ENCODE measurements around the gene GPR150.

Gene GPR150

DNA sequence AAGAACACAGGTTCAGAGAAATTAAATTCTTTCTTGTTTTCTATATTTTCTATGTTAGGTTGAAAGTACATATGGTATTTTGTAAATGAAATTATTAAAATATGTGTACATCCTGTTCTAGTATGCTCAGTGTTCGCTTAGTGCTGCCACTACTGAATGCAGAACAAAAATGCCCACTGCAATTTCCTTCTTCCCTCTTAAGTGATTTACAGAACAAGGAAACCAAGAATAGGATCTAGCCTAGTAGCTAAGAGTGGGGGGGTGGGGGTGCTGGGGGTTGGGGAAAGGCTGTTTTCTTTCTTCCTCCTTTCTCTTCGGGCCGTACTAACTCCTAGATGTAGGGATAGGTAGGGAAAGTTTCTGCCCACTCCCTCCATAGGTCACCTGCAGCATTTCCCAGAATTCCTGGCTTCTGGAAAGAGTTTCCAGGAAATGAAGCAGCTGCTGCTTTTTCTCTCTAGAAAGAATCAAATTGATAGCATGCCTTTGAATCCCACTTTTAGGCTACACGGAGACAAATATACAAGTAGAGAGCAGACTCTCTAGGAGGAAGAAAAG lies 47.3 kb downstream of the GPR150 start:
- DNase-seq (ENCODE audit: low read depth) = no peak
- TF ChIP-seq, protein P1, sequence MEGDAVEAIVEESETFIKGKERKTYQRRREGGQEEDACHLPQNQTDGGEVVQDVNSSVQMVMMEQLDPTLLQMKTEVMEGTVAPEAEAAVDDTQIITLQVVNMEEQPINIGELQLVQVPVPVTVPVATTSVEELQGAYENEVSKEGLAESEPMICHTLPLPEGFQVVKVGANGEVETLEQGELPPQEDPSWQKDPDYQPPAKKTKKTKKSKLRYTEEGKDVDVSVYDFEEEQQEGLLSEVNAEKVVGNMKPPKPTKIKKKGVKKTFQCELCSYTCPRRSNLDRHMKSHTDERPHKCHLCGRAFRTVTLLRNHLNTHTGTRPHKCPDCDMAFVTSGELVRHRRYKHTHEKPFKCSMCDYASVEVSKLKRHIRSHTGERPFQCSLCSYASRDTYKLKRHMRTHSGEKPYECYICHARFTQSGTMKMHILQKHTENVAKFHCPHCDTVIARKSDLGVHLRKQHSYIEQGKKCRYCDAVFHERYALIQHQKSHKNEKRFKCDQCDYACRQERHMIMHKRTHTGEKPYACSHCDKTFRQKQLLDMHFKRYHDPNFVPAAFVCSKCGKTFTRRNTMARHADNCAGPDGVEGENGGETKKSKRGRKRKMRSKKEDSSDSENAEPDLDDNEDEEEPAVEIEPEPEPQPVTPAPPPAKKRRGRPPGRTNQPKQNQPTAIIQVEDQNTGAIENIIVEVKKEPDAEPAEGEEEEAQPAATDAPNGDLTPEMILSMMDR (conservative IDR thresholded peaks at IDR 0.05; ENCODE audit: low read depth, low read length) = no peak
- H3K4me3 ChIP-seq (ENCODE audit: low read length) = no peak overlapping the region

DNA sequence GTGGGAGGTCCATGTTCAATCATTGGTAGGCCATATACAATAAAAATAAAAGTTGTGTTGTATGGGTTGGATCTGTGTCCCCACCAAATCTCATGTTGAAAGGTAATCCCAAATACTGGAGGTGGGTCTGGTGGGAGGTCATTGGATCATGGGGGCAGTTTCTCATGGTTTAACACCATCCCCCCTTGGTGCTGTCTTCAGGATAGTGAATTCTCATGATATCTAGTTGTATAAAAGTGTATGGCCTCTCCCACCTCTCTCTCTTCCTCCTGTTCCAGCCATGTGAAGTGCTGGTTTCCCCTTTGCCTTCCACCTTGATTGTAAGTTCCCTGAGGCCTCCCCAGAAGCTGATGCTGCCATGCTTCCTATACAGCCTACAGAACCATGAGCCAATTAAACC lies 47.8 kb downstream of the GPR150 start:
- H3K4me3 ChIP-seq (ENCODE audit: low read length) = no peak overlapping the region
- TF ChIP-seq, protein P1 (conservative IDR thresholded peaks at IDR 0.05; ENCODE audit: low read depth, low read length) = no peak
- no peak for DNase-seq (ENCODE audit: low read depth)

DNA sequence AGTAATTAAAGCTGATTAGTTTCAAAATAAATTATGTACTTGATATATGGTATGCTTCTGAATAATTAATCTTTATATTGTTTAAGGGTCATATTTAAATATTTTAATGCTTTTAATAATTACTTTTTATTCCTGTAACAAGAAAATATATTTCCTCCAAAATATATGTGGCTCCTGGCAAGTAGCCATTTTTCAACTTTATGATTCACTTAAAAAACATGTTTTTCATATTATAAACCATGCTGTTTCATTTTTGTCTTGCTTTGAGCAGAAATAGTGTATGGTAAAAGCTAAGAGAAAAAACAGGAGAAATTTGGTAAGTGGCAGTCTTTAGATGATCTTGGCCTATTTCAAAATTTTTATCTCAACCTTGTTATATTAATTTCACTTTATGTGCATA lies 48.3 kb downstream of the GPR150 start:
- no peak overlapping the region for H3K4me3 ChIP-seq (ENCODE audit: low read length)
- no peak for DNase-seq (ENCODE audit: low read depth)
- TF ChIP-seq, protein P1 (conservative IDR thresholded peaks at IDR 0.05; ENCODE audit: low read depth, low read length) = no peak

DNA sequence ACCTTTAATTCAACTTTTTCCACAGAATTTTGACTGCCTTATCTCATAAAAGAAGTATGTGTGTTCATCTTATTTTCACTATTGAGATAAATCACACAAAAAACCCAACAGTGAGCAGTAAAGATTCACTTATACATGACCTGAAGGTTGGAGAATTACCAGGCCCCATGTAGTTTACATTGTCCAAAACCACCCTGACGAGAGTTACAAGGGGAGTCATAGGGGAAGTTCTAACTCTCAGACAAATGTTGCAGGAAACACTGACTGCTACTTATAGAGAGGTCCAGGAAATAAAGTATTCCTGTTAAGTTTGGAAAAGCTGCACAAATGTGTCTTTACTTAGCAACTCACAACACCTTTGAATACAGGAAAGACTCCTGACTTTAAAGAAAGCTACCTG lies 48.8 kb downstream of the GPR150 start:
- DNase-seq (ENCODE audit: low read depth) = no peak
- TF ChIP-seq, protein P1 (conservative IDR thresholded peaks at IDR 0.05; ENCODE audit: low read depth, low read length) = no peak
- H3K4me3 ChIP-seq (ENCODE audit: low read length) = no peak overlapping the region

DNA sequence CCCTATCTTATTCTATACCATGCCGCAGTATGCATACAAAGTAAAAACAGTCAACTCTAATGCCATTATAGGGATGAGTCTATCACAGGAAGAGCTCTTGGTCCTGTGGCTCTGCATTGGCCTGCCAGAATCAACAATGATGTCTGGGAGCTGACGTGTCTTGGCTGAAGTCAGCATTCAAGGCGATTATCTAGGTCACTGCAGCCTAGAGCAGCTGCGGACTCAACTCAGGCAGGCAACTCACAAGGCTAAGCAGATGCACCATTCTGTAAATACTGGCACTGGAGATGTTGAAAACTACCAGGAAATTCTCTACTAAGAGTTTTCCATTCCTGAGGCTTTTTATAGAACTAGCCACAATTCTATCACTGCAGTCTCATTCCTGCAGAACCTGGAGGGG lies 49.7 kb downstream of the GPR150 start:
- no peak overlapping the region for H3K4me3 ChIP-seq (ENCODE audit: low read length)
- TF ChIP-seq, protein P1 (conservative IDR thresholded peaks at IDR 0.05; ENCODE audit: low read depth, low read length) = no peak
- peak; percentile 39 for DNase-seq (ENCODE audit: low read depth)

DNA sequence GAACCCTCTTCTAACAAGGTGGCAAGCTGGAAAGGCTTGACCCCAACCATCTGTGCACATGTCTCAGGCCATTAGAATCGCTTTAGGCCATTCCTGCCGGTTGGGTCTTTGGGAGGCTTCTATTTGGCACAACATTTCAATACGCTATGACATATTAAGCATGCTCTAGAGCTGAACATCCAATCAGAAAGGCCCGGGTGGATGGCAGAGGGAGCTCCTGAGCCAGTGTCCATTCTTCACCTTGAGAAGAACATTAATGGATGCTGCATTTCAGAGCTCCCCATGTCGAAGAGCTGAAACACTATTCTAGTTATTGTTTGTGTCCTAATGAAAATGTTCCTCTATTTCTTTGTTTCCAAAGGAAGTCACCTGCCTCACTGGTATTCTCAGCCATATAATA lies 50.1 kb downstream of the GPR150 start:
- no peak overlapping the region for H3K4me3 ChIP-seq (ENCODE audit: low read length)
- TF ChIP-seq, protein P1 (conservative IDR thresholded peaks at IDR 0.05; ENCODE audit: low read depth, low read length) = no peak
- no peak for DNase-seq (ENCODE audit: low read depth)

DNA sequence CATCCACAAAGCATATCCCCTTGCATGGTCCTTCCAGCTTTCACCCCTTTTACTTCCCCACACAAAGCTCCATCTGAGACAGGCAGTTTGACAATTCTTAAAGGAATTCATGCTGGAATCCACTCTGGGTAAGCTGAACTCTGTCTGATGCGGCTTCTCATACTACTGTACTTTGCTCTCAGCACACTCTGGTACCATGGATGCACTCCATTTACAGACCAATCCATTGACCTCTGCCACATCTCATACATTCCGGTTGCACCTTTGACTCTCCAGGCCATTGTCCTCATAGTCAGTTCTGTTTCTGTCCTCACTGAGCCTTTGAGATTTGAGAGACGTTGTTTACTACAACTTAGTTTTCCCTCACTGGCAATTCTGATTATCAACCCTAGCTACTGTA lies 50.7 kb downstream of the GPR150 start:
- DNase-seq (ENCODE audit: low read depth) = no peak
- TF ChIP-seq, protein P1 (conservative IDR thresholded peaks at IDR 0.05; ENCODE audit: low read depth, low read length) = no peak

More for the DNA sequence above, 50.7 kb downstream of the GPR150 start:
- no peak overlapping the region for H3K4me3 ChIP-seq (ENCODE audit: low read length)
